GM12878 (cell line): ENCODE data around the gene GALNT11.
"Not testable (repeated sequence)": the region's sequence is repeated elsewhere in the genome, so short reads cannot be mapped to it uniquely, and the experiment has no call there.

Experiments
- CEBPB ChIP-seq, 2 experiments: fragments of 150-350 bp in 1 of 2; IDR thresholded peaks; 2 replicates each; pipeline ENCODE4 v1.6.1; 2012 to 2014; ENCODE audit warnings: low read depth in 2 of 2, low read length in 2 of 2, borderline replicate concordance in 1 of 2, inconsistent platforms in 1 of 2
- HDAC6 ChIP-seq: fragments of 200-600 bp; sonication (generic); IDR thresholded peaks from one replicate; pipeline ENCODE4 v1.8.0; 2017; ENCODE audit warnings: antibody characterized with exemption; ENCODE audit not compliant: unreplicated experiment
- MAX ChIP-seq: IDR thresholded peaks from 2 replicates; pipeline ENCODE4 v1.6.1; 2012; ENCODE audit warnings: low read depth, low read length, improper control_type of control experiment
- POLR2AphosphoS5 ChIP-seq: IDR thresholded peaks from 2 replicates; pipeline ENCODE4 v1.6.1; 2011; ENCODE audit warnings: mild to moderate bottlenecking, low read length, inconsistent platforms
- REST ChIP-seq: IDR thresholded peaks from 2 replicates; pipeline ENCODE4 v1.6.1; 2012; ENCODE audit warnings: mild to moderate bottlenecking, low read depth, low read length
- TF ChIP-seq, protein P1 (sequence below), 3 experiments: IDR thresholded peaks in 2 of 3; conservative IDR thresholded peaks in 1 of 3; 2 replicates each; pipeline ENCODE4 v1.5.1; 2011; ENCODE audit warnings: low read depth in 3 of 3, low read length in 3 of 3, mild to moderate bottlenecking in 3 of 3, control low read depth in 2 of 3, moderate library complexity in 2 of 3, inconsistent platforms in 1 of 3, mixed read lengths in 1 of 3; ENCODE audit not compliant: control insufficient read depth in 2 of 3, insufficient read depth in 1 of 3; ENCODE audit errors: extremely low read depth in 1 of 3
- TF ChIP-seq, protein P2 (sequence below): IDR thresholded peaks from 2 replicates; pipeline ENCODE4 v1.6.1; 2011; ENCODE audit warnings: low read depth, low read length, improper control_type of control experiment, borderline replicate concordance

DNA sequence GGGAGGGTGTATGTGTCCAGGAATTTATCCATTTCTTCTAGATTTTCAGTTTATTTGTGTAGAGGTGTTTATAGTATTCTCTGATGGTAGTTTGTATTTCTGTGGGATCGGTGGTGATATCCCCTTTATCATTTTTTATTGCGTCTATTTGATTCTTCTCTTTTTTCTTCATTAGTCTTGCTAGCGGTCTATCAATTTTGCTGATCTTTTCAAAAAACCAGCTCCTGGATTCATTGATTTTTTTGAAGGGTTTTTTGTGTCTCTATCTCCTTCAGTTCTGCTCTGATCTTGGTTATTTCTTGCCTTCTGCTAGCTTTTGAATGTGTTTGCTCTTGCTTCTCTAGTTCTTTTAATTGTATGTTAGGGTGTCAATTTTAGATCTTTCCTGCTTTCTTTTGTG, 37.7 kb downstream of the GALNT11 start:
- TF ChIP-seq, protein P1, sequence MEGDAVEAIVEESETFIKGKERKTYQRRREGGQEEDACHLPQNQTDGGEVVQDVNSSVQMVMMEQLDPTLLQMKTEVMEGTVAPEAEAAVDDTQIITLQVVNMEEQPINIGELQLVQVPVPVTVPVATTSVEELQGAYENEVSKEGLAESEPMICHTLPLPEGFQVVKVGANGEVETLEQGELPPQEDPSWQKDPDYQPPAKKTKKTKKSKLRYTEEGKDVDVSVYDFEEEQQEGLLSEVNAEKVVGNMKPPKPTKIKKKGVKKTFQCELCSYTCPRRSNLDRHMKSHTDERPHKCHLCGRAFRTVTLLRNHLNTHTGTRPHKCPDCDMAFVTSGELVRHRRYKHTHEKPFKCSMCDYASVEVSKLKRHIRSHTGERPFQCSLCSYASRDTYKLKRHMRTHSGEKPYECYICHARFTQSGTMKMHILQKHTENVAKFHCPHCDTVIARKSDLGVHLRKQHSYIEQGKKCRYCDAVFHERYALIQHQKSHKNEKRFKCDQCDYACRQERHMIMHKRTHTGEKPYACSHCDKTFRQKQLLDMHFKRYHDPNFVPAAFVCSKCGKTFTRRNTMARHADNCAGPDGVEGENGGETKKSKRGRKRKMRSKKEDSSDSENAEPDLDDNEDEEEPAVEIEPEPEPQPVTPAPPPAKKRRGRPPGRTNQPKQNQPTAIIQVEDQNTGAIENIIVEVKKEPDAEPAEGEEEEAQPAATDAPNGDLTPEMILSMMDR (IDR thresholded peaks at IDR 0.05 in 2 of 3, conservative IDR thresholded peaks at IDR 0.05 in 1 of 3; ENCODE audit: control insufficient read depth in 2 of 3, extremely low read depth in 1 of 3, insufficient read depth in 1 of 3, low read depth in 3 of 3, low read length in 3 of 3) = not testable (repeated sequence)
- TF ChIP-seq MAX; HDAC6; CEBPB (IDR thresholded peaks at IDR 0.05; ENCODE audit: borderline replicate concordance in 1 of 2, low read depth in 2 of 2, low read length in 2 of 2); REST; POLR2AphosphoS5: not testable (repeated sequence)
- TF ChIP-seq, protein P2, sequence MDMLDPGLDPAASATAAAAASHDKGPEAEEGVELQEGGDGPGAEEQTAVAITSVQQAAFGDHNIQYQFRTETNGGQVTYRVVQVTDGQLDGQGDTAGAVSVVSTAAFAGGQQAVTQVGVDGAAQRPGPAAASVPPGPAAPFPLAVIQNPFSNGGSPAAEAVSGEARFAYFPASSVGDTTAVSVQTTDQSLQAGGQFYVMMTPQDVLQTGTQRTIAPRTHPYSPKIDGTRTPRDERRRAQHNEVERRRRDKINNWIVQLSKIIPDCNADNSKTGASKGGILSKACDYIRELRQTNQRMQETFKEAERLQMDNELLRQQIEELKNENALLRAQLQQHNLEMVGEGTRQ = not testable (repeated sequence)
